RWPE2 (cell line): ENCODE data around the gene RCAN1.

ENCODE experiments used
- ATAC-seq: fragments of 200-7000 bp; cut with Tn5 transposase; 3 replicates; pipeline ENCODE4 v1.9.1; 2021; ENCODE audit warnings: low read depth
- DNase-seq: peaks from one replicate; pipeline ENCODE4 v3.0.0-alpha.2; 2020; ENCODE audit warnings: low spot score
- H3K27ac ChIP-seq: fragments of 450-650 bp; 2 replicates; pipeline ENCODE4 v1.5.1; 2017; ENCODE audit warnings: mild to moderate bottlenecking; ENCODE audit not compliant: poor library complexity, severe bottlenecking
- H3K27me3 ChIP-seq: fragments of 250-450 bp; sonication (Bioruptor Pico); 2 replicates; pipeline ENCODE4 v1.5.1; 2021; ENCODE audit warnings: mild to moderate bottlenecking, moderate library complexity; ENCODE audit not compliant: insufficient read depth, poor library complexity, severe bottlenecking
- H3K36me3 ChIP-seq: fragments of 250-450 bp; sonication (Bioruptor Pico); 2 replicates; pipeline ENCODE4 v1.5.1; 2020; ENCODE audit warnings: low read depth, mild to moderate bottlenecking, moderate library complexity
- H3K4me1 ChIP-seq: fragments of 250-450 bp; sonication (Bioruptor Pico); 2 replicates; pipeline ENCODE4 v1.5.1; 2021; ENCODE audit warnings: mild to moderate bottlenecking, moderate library complexity; ENCODE audit not compliant: insufficient read depth, poor library complexity, severe bottlenecking
- H3K4me3 ChIP-seq: fragments of 250-450 bp; sonication (Bioruptor Pico); 2 replicates; pipeline ENCODE4 v1.5.1; 2021; ENCODE audit warnings: mild to moderate bottlenecking, moderate library complexity; ENCODE audit not compliant: severe bottlenecking
- H3K9me3 ChIP-seq: fragments of 250-450 bp; sonication (Bioruptor Pico); 2 replicates; pipeline ENCODE4 v1.5.1; 2021; ENCODE audit warnings: mild to moderate bottlenecking, moderate library complexity; ENCODE audit not compliant: severe bottlenecking
- CTCF ChIP-seq: fragments of 450-650 bp; IDR thresholded peaks from one replicate; pipeline ENCODE4 v1.5.1; 2017; ENCODE audit warnings: mild to moderate bottlenecking, moderate library complexity; ENCODE audit not compliant: poor library complexity, severe bottlenecking

The RCAN1 gene

GRCh38 chr21:34509151-34509550 is 105.8 kb downstream of the RCAN1 start:
- DNase-seq: no peak

GRCh38 chr21:34504595-34504994 is 110.3 kb downstream of the RCAN1 start:
- ATAC-seq (no peak), DNase-seq (no peak)
- no peak overlapping the region for H3K4me3 ChIP-seq
- H3K27me3 ChIP-seq: no peaks in the 10 kb centered on the region
- H3K27ac ChIP-seq: no peak overlapping the region
- no peaks in the 10 kb centered on the region for H3K4me1 ChIP-seq
- no peaks in the 10 kb centered on the region for H3K36me3 ChIP-seq
- TF ChIP-seq CTCF: no peak
- H3K9me3 ChIP-seq: no peaks in the 10 kb centered on the region

More at GRCh38 chr21:34509151-34509550, 105.8 kb downstream of the RCAN1 start:
- no peak for TF ChIP-seq CTCF
- Histone ChIP-seq H3K27me3 (no peaks in the 10 kb centered on the region), H3K4me1 (no peaks in the 10 kb centered on the region), H3K9me3 (no peaks in the 10 kb centered on the region), H3K27ac (no peak overlapping the region), H3K4me3 (no peak overlapping the region), H3K36me3 (no peaks in the 10 kb centered on the region)
- no peak for ATAC-seq

GRCh38 chr21:34502480-34503106 is 112.3 kb downstream of the RCAN1 start:
- no peak for TF ChIP-seq CTCF
- DNase-seq: no peak
- ATAC-seq: no peak

GRCh38 chr21:34501716-34502115 is 113.2 kb downstream of the RCAN1 start:
- H3K27ac ChIP-seq: no peak overlapping the region
- DNase-seq: no peak

More at GRCh38 chr21:34502480-34503106, 112.3 kb downstream of the RCAN1 start:
- H3K27ac ChIP-seq: no peak overlapping the region
- no peak overlapping the region for H3K4me3 ChIP-seq
- H3K27me3 ChIP-seq: no peaks in the 10 kb centered on the region
- no peaks in the 10 kb centered on the region for H3K9me3 ChIP-seq
- H3K4me1 ChIP-seq: no peaks in the 10 kb centered on the region
- no peaks in the 10 kb centered on the region for H3K36me3 ChIP-seq

More at GRCh38 chr21:34501716-34502115, 113.2 kb downstream of the RCAN1 start:
- no peaks in the 10 kb centered on the region for H3K36me3 ChIP-seq
- H3K9me3 ChIP-seq: no peaks in the 10 kb centered on the region
- no peak for TF ChIP-seq CTCF
- H3K4me1 ChIP-seq: no peaks in the 10 kb centered on the region
- no peak overlapping the region for H3K4me3 ChIP-seq
- no peaks in the 10 kb centered on the region for H3K27me3 ChIP-seq
- no peak for ATAC-seq
